GM18861 (cell line): ENCODE data around the gene OSGEP.
"Not testable (repeated sequence)": the region's sequence is repeated elsewhere in the genome, so short reads cannot be mapped to it uniquely, and the experiment has no call there.

Source experiments
- ATAC-seq: cut with Tn5 transposase; IDR thresholded peaks from one replicate; pipeline ENCODE4 v1.9.1; 2021; ENCODE audit not compliant: unreplicated experiment

Gene OSGEP

DNA sequence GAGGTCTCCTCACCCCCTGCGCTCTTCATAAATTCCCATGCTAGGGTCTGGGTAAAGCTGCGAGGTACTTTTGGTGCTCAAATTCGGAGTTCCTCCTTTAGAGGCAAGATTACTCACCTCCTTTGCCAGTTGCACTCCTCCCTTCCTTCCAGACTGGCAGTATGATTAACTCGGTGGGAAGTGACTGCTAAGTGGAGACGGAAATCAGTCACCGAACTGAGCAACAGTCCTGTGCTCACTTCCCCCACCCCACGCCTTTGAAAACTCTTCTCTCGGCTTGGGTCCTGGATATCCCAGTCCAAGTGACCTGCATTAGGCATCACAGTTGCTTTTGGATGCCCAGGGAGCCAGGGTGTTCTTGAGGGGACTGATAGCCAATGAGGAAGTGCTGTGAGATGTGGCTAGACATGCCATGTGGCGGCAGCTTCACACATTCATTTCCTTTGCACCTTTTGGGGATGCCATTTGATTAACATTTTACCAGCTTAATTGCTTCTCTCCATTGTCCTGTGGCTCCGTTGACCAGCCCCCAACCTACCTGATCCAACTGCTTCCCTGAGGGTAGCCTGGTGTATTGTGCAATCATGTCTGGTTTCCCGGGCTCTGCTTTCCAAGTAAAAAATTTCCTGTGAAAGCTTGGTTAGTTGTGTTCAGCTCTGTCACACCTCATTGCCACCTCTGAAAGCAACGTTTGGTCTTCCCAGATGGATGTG is 15.4 kb upstream of the OSGEP start:
- peak; percentile 22 for ATAC-seq

DNA sequence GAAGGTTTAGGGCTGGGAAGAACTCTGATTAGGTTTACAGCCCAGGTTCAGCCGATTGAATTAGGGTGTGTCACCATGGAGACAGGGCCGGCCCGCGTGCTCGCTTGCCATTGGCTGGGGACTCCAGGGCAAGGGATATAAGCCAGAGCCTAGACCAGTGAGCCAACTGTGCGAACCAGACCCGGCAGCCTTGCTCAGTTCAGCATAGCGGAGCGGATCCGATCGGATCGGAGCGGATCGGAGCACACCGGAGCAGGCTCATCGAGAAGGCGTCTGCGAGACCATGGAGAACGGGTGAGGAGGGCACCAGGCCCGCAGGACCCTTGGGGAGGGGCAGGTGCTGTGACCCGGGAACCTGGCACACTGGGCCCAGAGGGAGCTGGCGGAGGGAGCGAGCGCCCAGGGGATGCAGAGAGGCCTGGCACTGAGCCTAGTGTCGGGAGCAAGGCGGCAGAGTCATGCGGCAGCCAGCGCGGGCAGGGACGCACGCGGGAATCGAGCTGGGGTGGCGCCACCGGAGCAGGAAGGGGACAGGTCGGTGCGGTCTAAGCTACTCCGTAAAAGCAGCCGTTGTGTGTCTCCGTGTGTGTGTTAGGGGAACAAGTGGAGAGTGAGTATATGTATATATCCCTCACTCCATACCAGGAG is 14.8 kb upstream of the OSGEP start, which contains the start of gene PNP:
Gene PNP, plus strand, starts transcription at position 165 of the 648 bp plus-strand sequence. Its CDS starts 119 bp downstream, at position 284.
- ATAC-seq = peak; percentile 95

DNA sequence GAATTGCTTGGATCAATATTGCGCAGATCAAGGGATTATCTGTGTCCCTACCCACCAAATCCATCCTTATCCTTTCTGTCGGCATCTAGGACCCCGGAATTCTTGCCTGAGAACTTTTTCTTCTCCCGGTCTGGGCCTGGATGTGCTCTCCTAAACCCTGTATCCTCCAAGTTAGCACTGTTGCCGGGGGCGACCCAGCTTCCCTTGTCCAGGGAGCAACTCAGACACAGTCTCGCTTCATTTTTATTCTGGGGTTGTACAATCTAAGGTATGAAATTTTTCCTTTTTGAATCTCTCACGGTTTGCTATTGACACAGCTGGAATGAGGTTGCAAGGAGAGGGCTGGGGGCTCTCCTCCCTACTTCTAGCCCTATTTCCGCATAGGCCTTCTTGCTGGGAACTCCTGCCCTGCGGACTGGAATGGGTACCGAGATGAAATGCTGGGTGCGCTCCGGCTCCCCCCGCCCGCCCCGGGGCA is 14.2 kb upstream of the OSGEP start:
- no peak for ATAC-seq

- ATAC-seq = peak; percentile 91
These were observed 6.9 kb upstream of the OSGEP start, which contains the start of gene PIP4P1 for GRCh38 chr14:20461225-20462141. PIP4P1 (minus strand) TSS chr14:20461434; CDS start chr14:20461325, 109 bp downstream.

DNA sequence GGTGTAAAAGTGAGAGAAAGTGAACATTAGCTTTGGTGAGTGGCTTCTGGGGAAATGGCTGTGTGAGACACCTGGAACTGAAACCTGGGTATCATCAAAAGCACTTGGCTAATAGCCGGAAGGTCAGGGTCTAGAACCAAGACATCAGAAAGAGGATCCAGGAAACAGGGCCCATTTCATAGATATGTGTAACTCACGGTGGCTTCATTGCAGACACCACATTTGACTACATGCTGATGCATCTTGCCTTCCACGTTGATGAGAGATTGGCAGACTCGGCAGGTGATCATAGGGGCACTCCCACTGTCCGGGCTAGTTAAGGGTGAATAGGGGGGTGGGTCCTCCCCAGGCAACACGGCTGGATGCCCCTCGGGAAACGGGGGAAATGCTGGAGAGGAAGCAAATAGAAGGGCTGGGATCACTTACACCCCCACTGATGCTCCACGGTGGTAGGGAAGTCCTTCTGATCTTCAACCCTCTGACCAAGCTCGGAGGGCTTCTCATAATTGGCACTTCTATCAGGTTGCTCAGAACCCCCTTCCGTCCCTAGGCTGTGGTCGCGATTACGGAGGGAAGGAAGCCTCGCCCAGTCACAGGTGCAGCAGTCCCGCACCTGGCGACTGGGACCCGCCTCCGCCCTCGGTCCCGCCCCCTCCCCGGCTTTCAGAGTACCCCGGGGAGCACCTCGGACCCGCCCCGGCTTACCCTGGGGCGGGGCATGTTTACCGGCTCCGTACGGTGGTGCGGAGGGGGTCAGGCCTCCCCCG is 6.0 kb upstream of the OSGEP start:
- ATAC-seq = no peak

GRCh38 chr14:20458031-20458789 is 3.6 kb upstream of the OSGEP start:
- no peak for ATAC-seq

GRCh38 chr14:20456971-20457370 is 2.4 kb upstream of the OSGEP start:
- ATAC-seq = no peak

DNA sequence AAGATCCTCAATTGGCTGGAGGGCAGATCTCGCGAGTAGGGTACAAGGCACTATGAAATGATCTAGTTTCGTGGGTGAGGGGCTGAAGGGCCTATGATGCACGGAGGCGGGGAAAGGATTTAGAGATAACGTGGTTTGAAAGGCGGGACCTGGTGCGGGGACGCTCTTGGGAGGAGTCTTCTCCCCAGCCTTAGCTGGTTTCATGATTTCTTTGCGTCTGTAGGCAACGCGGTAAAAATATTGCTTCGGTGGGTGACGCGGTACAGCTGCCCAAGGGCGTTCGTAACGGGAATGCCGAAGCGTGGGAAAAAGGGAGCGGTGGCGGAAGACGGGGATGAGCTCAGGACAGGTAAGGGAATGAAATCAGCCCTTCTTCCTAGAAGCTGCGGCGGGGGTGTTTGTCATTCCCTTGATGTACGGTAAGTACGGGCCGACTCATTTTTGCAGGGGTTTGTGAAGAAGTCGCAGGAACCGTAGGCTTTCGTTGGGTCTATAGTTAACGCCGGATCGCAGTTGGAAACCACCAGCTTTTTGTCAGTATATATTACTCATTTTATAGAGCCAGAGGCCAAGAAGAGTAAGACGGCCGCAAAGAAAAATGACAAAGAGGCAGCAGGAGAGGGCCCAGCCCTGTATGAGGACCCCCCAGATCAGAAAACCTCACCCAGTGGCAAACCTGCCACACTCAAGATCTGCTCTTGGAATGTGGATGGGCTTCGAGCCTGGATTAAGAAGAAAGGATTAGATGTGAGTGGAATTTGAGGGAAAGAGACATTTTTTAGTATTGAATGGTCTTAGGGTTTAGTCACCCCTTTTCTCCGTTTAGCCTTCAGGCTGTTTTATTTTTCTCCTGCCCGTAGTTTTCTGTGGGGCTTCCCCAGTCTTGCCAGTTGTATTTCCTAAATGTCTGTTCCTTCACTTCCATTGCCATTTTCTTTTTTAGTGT is 1.0 kb upstream of the OSGEP start:
- ATAC-seq = peak; percentile 29

GRCh38 chr14:20452831-20453230 is 1.8 kb downstream of the OSGEP start:
- not testable (repeated sequence) for ATAC-seq

GRCh38 chr14:20446889-20447288 is 7.7 kb downstream of the OSGEP start:
- no peak for ATAC-seq

GRCh38 chr14:20443650-20444049 is 11.0 kb downstream of the OSGEP start:
- not testable (repeated sequence) for ATAC-seq

DNA sequence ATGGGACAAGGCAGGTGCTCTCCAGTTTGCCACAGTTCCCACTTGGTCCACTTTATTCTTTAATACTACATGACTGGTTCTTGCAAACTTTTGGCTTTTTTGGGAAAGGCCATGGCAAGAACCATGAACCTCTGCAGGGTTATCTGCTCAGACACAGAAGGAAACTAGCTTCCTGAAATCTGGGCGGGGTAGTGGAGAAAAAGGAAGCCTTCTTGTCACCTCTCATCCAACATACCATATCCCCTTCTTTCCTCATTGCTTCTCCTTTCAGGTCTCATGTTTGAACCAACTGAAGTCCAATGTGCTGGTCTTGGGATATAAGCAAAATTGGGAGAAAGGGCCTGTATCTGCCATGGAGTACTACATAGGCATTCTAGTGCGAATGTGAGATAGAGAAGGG is 13.2 kb downstream of the OSGEP start:
- no peak for ATAC-seq

DNA sequence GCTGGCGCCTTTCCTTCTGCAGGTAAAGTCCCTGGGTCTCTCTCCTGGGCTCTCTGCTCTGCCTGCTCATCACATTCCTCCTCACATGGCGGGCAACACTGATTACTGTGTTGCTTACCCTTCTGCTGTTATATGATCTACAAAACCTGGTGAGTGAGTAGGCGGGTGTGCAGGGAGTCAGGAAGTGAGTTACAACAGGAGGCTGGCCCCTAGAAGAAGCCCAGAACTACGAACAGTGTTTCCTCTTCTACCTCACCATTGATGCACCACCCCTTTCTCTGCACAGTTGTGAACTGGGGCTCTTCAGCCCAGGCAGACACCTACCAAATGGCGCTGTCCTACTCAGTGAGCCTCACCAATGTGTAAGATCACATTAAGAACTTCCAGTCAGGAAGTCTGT is 13.7 kb downstream of the OSGEP start:
- peak; percentile 69 for ATAC-seq

DNA sequence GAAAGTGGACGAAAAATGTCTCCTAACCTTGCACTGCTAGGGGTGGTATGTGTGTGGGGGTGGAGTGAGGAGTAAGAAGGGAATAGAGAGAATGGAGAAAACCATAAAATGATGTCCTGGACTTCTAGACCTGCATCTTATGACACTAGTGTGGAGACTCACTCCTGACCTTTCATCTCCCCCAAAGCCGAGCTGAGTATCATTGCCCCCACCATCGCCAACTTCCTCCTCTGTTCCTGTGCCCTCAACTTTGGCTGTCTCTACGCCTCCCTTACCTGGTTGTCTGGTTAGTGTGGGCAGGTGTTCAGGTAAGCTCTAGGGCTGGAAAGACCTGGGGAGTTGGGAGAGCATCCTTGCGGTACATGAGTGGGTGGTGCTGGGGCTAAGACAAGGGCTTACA is 14.1 kb downstream of the OSGEP start:
- no peak for ATAC-seq

GRCh38 chr14:20438664-20439063 is 15.9 kb downstream of the OSGEP start:
- no peak for ATAC-seq

GRCh38 chr14:20436363-20436755 is 18.3 kb downstream of the OSGEP start:
- ATAC-seq = no peak

DNA sequence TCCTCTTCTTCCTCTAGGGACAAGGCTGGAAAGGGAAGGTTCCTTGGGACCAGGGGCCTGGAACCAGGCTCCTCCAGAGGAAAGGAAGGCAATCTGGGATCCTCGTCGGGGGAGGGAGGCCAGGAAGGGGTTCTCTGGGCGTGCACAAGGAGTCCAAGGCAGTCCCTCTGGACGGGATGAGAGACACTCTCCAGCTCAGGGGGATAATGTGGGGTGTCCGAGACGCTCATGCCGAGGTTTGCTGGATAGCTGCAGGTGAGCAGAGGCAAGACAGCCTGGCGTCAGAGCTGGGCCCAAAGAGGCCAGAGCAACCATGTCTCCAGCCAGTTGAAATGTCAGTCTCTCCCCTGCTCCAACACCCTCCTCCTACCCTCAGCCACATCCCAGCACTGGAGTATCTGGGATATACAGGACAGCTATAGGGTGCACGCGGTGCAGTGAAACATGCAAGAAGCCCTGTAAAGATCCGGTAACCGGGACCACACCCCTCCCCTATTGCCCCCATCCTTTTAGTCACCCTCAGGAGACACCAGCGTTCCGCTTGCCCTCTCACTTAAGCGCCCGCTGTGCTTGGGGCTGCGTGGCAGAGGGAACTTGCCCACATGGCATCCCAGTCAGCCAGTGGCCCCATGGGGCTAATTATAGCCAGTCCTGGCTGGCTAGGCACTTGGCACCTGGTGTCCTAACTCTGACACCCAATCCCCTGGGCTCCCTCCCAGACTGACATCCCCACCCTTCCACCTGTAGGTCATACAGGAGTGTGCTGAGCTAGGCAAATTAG is 18.8 kb downstream of the OSGEP start, which contains the start of gene KLHL33:
Gene KLHL33, minus strand, starts transcription at position 585 of the 781 bp plus-strand sequence. Its CDS starts 355 bp downstream, at position 230.
- ATAC-seq = no peak
